ENCODE results near the gene OCA2.

OCA2 gene

GRCh38 chr15:28025413-28025812 is 73.7 kb downstream of the OCA2 start:
- no peak for TF ChIP-seq CTCF (IDR thresholded peaks at IDR 0.05; ENCODE audit: low read length)
- TF ChIP-seq EZH2 (IDR thresholded peaks at IDR 0.05; ENCODE audit: borderline replicate concordance, low read length), result no peak
- H3K36me3 ChIP-seq (ENCODE audit: insufficient read depth, low read length), result no peaks in the 10 kb centered on the region
- H3K4me2 ChIP-seq (ENCODE audit: low read length), result no peak overlapping the region
- no peaks in the 10 kb centered on the region for H3F3A ChIP-seq (ENCODE audit: insufficient read depth, low read length)
- no peak overlapping the region for H2AFZ ChIP-seq (ENCODE audit: low read length)
- no peaks in the 10 kb centered on the region for H3K9me3 ChIP-seq (ENCODE audit: low read length)
- no peaks in the 10 kb centered on the region for H3K79me2 ChIP-seq (ENCODE audit: insufficient read depth, low read length)
- H3K4me3 ChIP-seq (ENCODE audit: low read depth, low read length, poor library complexity, severe bottlenecking), result no peak overlapping the region
- no peaks in the 10 kb centered on the region for H4K20me1 ChIP-seq (ENCODE audit: insufficient read depth, low read length)
- H3K9me2 ChIP-seq (ENCODE audit: low read depth, low read length), result no peaks in the 10 kb centered on the region
- H3K27ac ChIP-seq (ENCODE audit: low read depth, low read length, poor library complexity, severe bottlenecking), result no peak overlapping the region
- peaks cover 4% of the 10 kb centered on the region for H3K4me1 ChIP-seq (ENCODE audit: insufficient read depth, low read length, severe bottlenecking)
- no peak overlapping the region for H3K9ac ChIP-seq (ENCODE audit: low read length)
- H3K27me3 ChIP-seq (ENCODE audit: insufficient read depth, low read length), result no peaks in the 10 kb centered on the region

GRCh38 chr15:28024889-28025250 is 74.2 kb downstream of the OCA2 start:
- Histone ChIP-seq H3K36me3 (ENCODE audit: insufficient read depth, low read length) (no peaks in the 10 kb centered on the region), H3K9ac (ENCODE audit: low read length) (no peak overlapping the region), H3F3A (ENCODE audit: insufficient read depth, low read length) (no peaks in the 10 kb centered on the region), H3K4me1 (ENCODE audit: insufficient read depth, low read length, severe bottlenecking) (peaks cover 4% of the 10 kb centered on the region), H4K20me1 (ENCODE audit: insufficient read depth, low read length) (no peaks in the 10 kb centered on the region), H3K27me3 (ENCODE audit: insufficient read depth, low read length) (no peaks in the 10 kb centered on the region), H3K9me3 (ENCODE audit: low read length) (no peaks in the 10 kb centered on the region), H3K4me3 (ENCODE audit: low read depth, low read length, poor library complexity, severe bottlenecking) (no peak overlapping the region), H3K27ac (ENCODE audit: low read depth, low read length, poor library complexity, severe bottlenecking) (no peak overlapping the region), H3K4me2 (ENCODE audit: low read length) (no peak overlapping the region), H3K79me2 (ENCODE audit: insufficient read depth, low read length) (no peaks in the 10 kb centered on the region), H2AFZ (ENCODE audit: low read length) (no peak overlapping the region), H3K9me2 (ENCODE audit: low read depth, low read length) (no peaks in the 10 kb centered on the region)
- TF ChIP-seq CTCF (IDR thresholded peaks at IDR 0.05; ENCODE audit: low read length) (no peak), EZH2 (IDR thresholded peaks at IDR 0.05; ENCODE audit: borderline replicate concordance, low read length) (no peak)

GRCh38 chr15:28023933-28024888 is 74.9 kb downstream of the OCA2 start:
- peaks cover 4% of the 10 kb centered on the region for H3K4me1 ChIP-seq (ENCODE audit: insufficient read depth, low read length, severe bottlenecking)
- no peaks in the 10 kb centered on the region for H3K27me3 ChIP-seq (ENCODE audit: insufficient read depth, low read length)
- H3K36me3 ChIP-seq (ENCODE audit: insufficient read depth, low read length), result no peaks in the 10 kb centered on the region
- H2AFZ ChIP-seq (ENCODE audit: low read length), result no peak overlapping the region
- H3K27ac ChIP-seq (ENCODE audit: low read depth, low read length, poor library complexity, severe bottlenecking), result no peak overlapping the region
- H3K9me3 ChIP-seq (ENCODE audit: low read length), result no peaks in the 10 kb centered on the region
- H4K20me1 ChIP-seq (ENCODE audit: insufficient read depth, low read length), result no peaks in the 10 kb centered on the region
- H3K9ac ChIP-seq (ENCODE audit: low read length), result no peak overlapping the region
- TF ChIP-seq EZH2 (IDR thresholded peaks at IDR 0.05; ENCODE audit: borderline replicate concordance, low read length) (no peak), CTCF (IDR thresholded peaks at IDR 0.05; ENCODE audit: low read length) (no peak)
- H3K79me2 ChIP-seq (ENCODE audit: insufficient read depth, low read length), result no peaks in the 10 kb centered on the region
- no peaks in the 10 kb centered on the region for H3F3A ChIP-seq (ENCODE audit: insufficient read depth, low read length)
- no peak overlapping the region for H3K4me3 ChIP-seq (ENCODE audit: low read depth, low read length, poor library complexity, severe bottlenecking)
- H3K4me2 ChIP-seq (ENCODE audit: low read length), result no peak overlapping the region
- H3K9me2 ChIP-seq (ENCODE audit: low read depth, low read length), result no peaks in the 10 kb centered on the region
